Common myeloid progenitor, CD34-positive (primary cell): ENCODE data around the gene CD274.

Experiments used
- CTCF ChIA-PET: fragments of 350-600 bp; sonication (Branson Sonifier 250); formaldehyde crosslinking; loops from one replicate; lab custom pipeline; 2021; ENCODE audit warnings: antibody characterized with exemption; lab: Charles Lee
- POLR2A ChIA-PET: fragments of 350-600 bp; sonication (Branson Sonifier 250); formaldehyde crosslinking; loops from one replicate; lab custom pipeline; 2021; ENCODE audit warnings: antibody characterized with exemption; lab: Charles Lee
- DNase-seq, 3 donors: peaks; one replicate each; pipeline versions ENCODE4 v3.0.0 to v3.0.0-alpha.2; 2013
- H3K27ac ChIP-seq, 2 experiments: 1 replicate in 1 of 2; 2 replicates in 1 of 2; pipeline ENCODE4 v1.7.0; 2013; ENCODE audit warnings: inconsistent platforms in 2 of 2, low read length in 2 of 2, mild to moderate bottlenecking in 2 of 2, low read depth in 1 of 2, moderate library complexity in 1 of 2; ENCODE audit not compliant: severe bottlenecking in 2 of 2, insufficient read depth in 1 of 2, poor library complexity in 1 of 2
- H3K27me3 ChIP-seq, 5 experiments: replicated peaks in 2 of 5; 1 replicate in 3 of 5; 2 replicates in 2 of 5; pipeline versions ENCODE4 v1.6.1 to v1.7.0; 2013; ENCODE audit warnings: low read length in 4 of 5, mild to moderate bottlenecking in 2 of 5, moderate library complexity in 2 of 5, inconsistent platforms in 1 of 5; ENCODE audit not compliant: insufficient read depth in 5 of 5, control insufficient read depth in 4 of 5
- H3K36me3 ChIP-seq, 4 experiments: 1 replicate in 2 of 4; 2 replicates in 2 of 4; pipeline versions ENCODE4 v1.6.1 to v1.7.0; 2013; ENCODE audit warnings: low read length in 3 of 4, control low read depth in 1 of 4, mild to moderate bottlenecking in 1 of 4; ENCODE audit not compliant: control insufficient read depth in 4 of 4, insufficient read depth in 4 of 4
- H3K4me1 ChIP-seq, 4 experiments: 1 replicate in 3 of 4; 2 replicates in 1 of 4; pipeline versions ENCODE4 v1.6.1 to v1.7.1; 2013; ENCODE audit warnings: low read length in 3 of 4, mild to moderate bottlenecking in 3 of 4, control low read depth in 1 of 4, inconsistent platforms in 1 of 4, moderate library complexity in 1 of 4; ENCODE audit not compliant: control insufficient read depth in 4 of 4, insufficient read depth in 4 of 4; ENCODE audit errors: control extremely low read depth in 1 of 4
- H3K4me3 ChIP-seq, 7 experiments: 1 replicate in 4 of 7; 2 replicates in 3 of 7; pipeline versions ENCODE4 v1.5.1 to v1.7.0; 2013; ENCODE audit warnings: mild to moderate bottlenecking in 7 of 7, low read length in 6 of 7, moderate library complexity in 6 of 7, inconsistent platforms in 2 of 7, low read depth in 2 of 7, control low read depth in 1 of 7; ENCODE audit not compliant: insufficient read depth in 4 of 7, control insufficient read depth in 1 of 7; ENCODE audit errors: extremely low read depth in 1 of 7
- H3K9me3 ChIP-seq, 5 experiments: 1 replicate in 4 of 5; 2 replicates in 1 of 5; pipeline versions ENCODE4 v1.6.1 to v1.7.1; 2013; ENCODE audit warnings: low read length in 4 of 5, mild to moderate bottlenecking in 2 of 5, inconsistent platforms in 1 of 5, low read depth in 1 of 5, moderate library complexity in 1 of 5; ENCODE audit not compliant: control insufficient read depth in 4 of 5, insufficient read depth in 2 of 5; ENCODE audit errors: control extremely low read depth in 1 of 5
- WGBS: methylation state at CpG from one replicate; pipeline ENCODE4 v1.1.5; 2013; ENCODE audit not compliant: insufficient coverage; 5-methylcytosine and 5-hydroxymethylcytosine counted together

CD274 gene

GRCh38 chr9:5483306-5483705 lies 33.0 kb downstream of the CD274 start:
- Histone ChIP-seq H3K27me3 (no peaks in the 10 kb centered on the region), H3K4me1 (peaks cover 0 to 6% (median 1%) of the 10 kb centered on the region in 4 experiments), H3K36me3 (no peaks in the 10 kb centered on the region), H3K27ac (no peak overlapping the region), H3K4me3 (no peak overlapping the region), H3K9me3 (no peaks in the 10 kb centered on the region)
- ChIA-PET CTCF (interaction anchor here (0.5 to 1.9 kb wide), 3 partner anchors 10 to 179 kb away, joined by 3 to 6 read pairs (median 3); no protein-coding TSS in a partner anchor), POLR2A (no interaction called here)
- no CpG with 5 or more reads among the region's 2 CpGs for WGBS
- DNase-seq: peak in 2 of 3 donors; percentile 36 to 67

- POLR2A ChIA-PET: no interaction called here
These were observed 35.2 kb downstream of the CD274 start for GRCh38 chr9:5485378-5486085.

GRCh38 chr9:5486988-5487387 lies 36.6 kb downstream of the CD274 start:
- H3K36me3 ChIP-seq: no peaks in the 10 kb centered on the region
- WGBS: 97% methylated on average over 5 of the region's 5 CpGs
- DNase-seq: no peak
- CTCF ChIA-PET: no interaction called here
- peaks cover 0 to 10% (median 3%) of the 10 kb centered on the region in 4 experiments for H3K4me1 ChIP-seq
- no peak overlapping the region for H3K27ac ChIP-seq
- H3K27me3 ChIP-seq: no peaks in the 10 kb centered on the region
- POLR2A ChIA-PET: no interaction called here
- no peaks in the 10 kb centered on the region for H3K9me3 ChIP-seq
- no peak overlapping the region for H3K4me3 ChIP-seq

More at GRCh38 chr9:5485378-5486085, 35.2 kb downstream of the CD274 start:
- 90% methylated on average over 2 of the region's 5 CpGs for WGBS
- no peak overlapping the region for H3K4me3 ChIP-seq
- H3K4me1 ChIP-seq: peaks cover 0 to 16% (median 4%) of the 10 kb centered on the region in 4 experiments
- DNase-seq: no peak
- H3K9me3 ChIP-seq: no peaks in the 10 kb centered on the region
- H3K36me3 ChIP-seq: no peaks in the 10 kb centered on the region
- no peak overlapping the region for H3K27ac ChIP-seq
- CTCF ChIA-PET: interaction anchor here (1.9 kb wide), 1 partner anchor 10 kb away, joined by 5 read pairs; no protein-coding TSS in a partner anchor
- no peaks in the 10 kb centered on the region for H3K27me3 ChIP-seq

GRCh38 chr9:5488221-5489008 lies 38.1 kb downstream of the CD274 start:
- CTCF ChIA-PET: interaction anchor here (0.8 to 1.6 kb wide), 3 partner anchors 11 to 50 kb away, joined by 3 read pairs; partner anchors contain the start of gene PDCD1LG2
- no peak overlapping the region for H3K27ac ChIP-seq
- no peak for DNase-seq

GRCh38 chr9:5489630-5490490 lies 39.5 kb downstream of the CD274 start:
- ChIA-PET CTCF (interaction anchor here (1.1 to 1.6 kb wide), 3 partner anchors 9 to 21 kb away, joined by 3 read pairs; partner anchors contain the start of gene PDCD1LG2), POLR2A (no interaction called here)
- no peak overlapping the region for H3K4me3 ChIP-seq
- DNase-seq: no peak
- 73% methylated on average over 9 of the region's 9 CpGs for WGBS
- H3K9me3 ChIP-seq: no peaks in the 10 kb centered on the region
- no peak overlapping the region for H3K27ac ChIP-seq
- no peaks in the 10 kb centered on the region for H3K27me3 ChIP-seq
- H3K36me3 ChIP-seq: no peaks in the 10 kb centered on the region
- peaks cover 0 to 26% (median 13%) of the 10 kb centered on the region in 4 experiments for H3K4me1 ChIP-seq

More at GRCh38 chr9:5488221-5489008, 38.1 kb downstream of the CD274 start:
- peaks cover 0 to 16% (median 5%) of the 10 kb centered on the region in 4 experiments for H3K4me1 ChIP-seq
- no peak overlapping the region for H3K4me3 ChIP-seq
- WGBS: 100% methylated on average over 4 of the region's 9 CpGs
- H3K9me3 ChIP-seq: no peaks in the 10 kb centered on the region
- POLR2A ChIA-PET: no interaction called here
- H3K27me3 ChIP-seq: no peaks in the 10 kb centered on the region
- H3K36me3 ChIP-seq: no peaks in the 10 kb centered on the region

- Histone ChIP-seq H3K36me3 (no peaks in the 10 kb centered on the region), H3K4me3 (no peak overlapping the region), H3K27ac (no peak overlapping the region), H3K4me1 (peaks cover 0 to 26% (median 13%) of the 10 kb centered on the region in 4 experiments), H3K27me3 (no peaks in the 10 kb centered on the region), H3K9me3 (no peaks in the 10 kb centered on the region)
- ChIA-PET CTCF (interaction anchor here (1.4 to 1.6 kb wide), 3 partner anchors 10 to 108 kb away, joined by 3 to 6 read pairs (median 4); no protein-coding TSS in a partner anchor), POLR2A (no interaction called here)
- 100% methylated on average over 1 of the region's 1 CpG for WGBS
- no peak for DNase-seq
These were observed 42.8 kb downstream of the CD274 start for GRCh38 chr9:5492965-5493678.
